Peyer's patch (tissue), 4 donors: ENCODE measurements around the gene GPR18. TPM values are rescaled to one million over a fixed set of nuclear protein-coding genes. Genes with fewer than 3 reads are reported as not detected.
"Not testable (repeated sequence)": the region's sequence is repeated elsewhere in the genome, so short reads cannot be mapped to it uniquely, and the experiment has no call there.

Experiments
- DNase-seq, 3 donors: peaks; one replicate each; pipeline ENCODE4 v3.0.0-alpha.2; 2017 to 2019
- H3K27ac ChIP-seq, 4 donors: fragments of 200-600 bp; sonication (generic); one replicate each; pipeline ENCODE4 v1.5.1; 2016 to 2019
- H3K27me3 ChIP-seq, 2 donors: fragments of 200-600 bp; sonication (generic); one replicate each; pipeline ENCODE4 v1.5.1; 2019
- H3K36me3 ChIP-seq, 3 donors: fragments of 200-600 bp; sonication (generic); one replicate each; pipeline ENCODE4 v1.5.1; 2016 to 2019
- H3K4me1 ChIP-seq, 4 donors: fragments of 200-600 bp; sonication (generic); one replicate each; pipeline ENCODE4 v1.5.1; 2016 to 2019
- H3K4me3 ChIP-seq, 4 donors: fragments of 200-600 bp; sonication (generic); 1 replicate in 3 of 4; 2 replicates in 1 of 4; pipeline ENCODE4 v1.5.1; 2016 to 2019; ENCODE audit warnings: mild to moderate bottlenecking in 1 of 4
- H3K9me3 ChIP-seq, 4 donors: fragments of 200-600 bp; sonication (generic); one replicate each; pipeline ENCODE4 v1.5.1; 2016 to 2019; ENCODE audit warnings: mild to moderate bottlenecking in 1 of 4
- POLR2A ChIP-seq, 2 donors: fragments of 450-650 bp; IDR thresholded peaks; one replicate each; pipeline ENCODE4 v1.5.1; 2017; ENCODE audit warnings: antibody characterized with exemption in 2 of 2, mild to moderate bottlenecking in 2 of 2, moderate library complexity in 2 of 2
- total RNA-seq, 4 donors: library from RNA; depleted of rRNA; stranded (reverse); fragments of >200 nt; gene quantifications; one replicate each; pipeline ENCODE4 v1.1.0, GENCODE V29; 2016
- TF ChIP-seq, protein P1 (sequence below), 6 experiments: fragments of 450-650 bp in 4 of 6; fragments of 200-600 bp in 2 of 6; sonication (generic) in 1 of 6; IDR thresholded peaks; one replicate each; pipeline ENCODE4 v1.5.1; 2017 to 2019; ENCODE audit warnings: antibody characterized with exemption in 6 of 6, mild to moderate bottlenecking in 3 of 6, moderate library complexity in 1 of 6

The GPR18 gene
- total RNA-seq, 4 donors from 2014 or later = 0.53 to 4.1 TPM; not detected in 2

DNA sequence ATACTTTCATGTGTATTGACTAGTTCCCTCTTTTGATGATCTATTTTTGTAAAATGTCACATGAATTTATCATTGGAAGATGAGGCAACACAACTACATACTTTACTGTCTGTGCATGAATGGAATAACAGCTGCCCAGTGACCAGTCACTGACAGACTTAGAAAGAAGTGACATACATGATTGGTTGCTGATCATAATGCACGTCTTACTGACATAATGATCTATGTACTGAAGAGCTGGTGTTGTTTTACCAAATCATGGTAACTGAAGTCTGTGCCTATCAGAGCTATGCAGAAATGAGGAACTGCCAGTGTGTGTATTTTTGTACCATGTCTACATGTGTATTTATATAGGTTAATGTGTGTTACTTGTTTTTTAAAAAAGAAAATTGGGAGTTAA lies 26.5 kb downstream of the GPR18 start:
- no peak overlapping the region for H3K4me3 ChIP-seq
- no peaks in the 10 kb centered on the region for H3K36me3 ChIP-seq
- H3K9me3 ChIP-seq = no peaks in the 10 kb centered on the region
- H3K27ac ChIP-seq = peak overlapping the region in 1 of 4 donors; percentile 4
- H3K4me1 ChIP-seq = peaks cover 0 to 26% (median 5%) of the 10 kb centered on the region in 4 donors
- no peak for DNase-seq
- H3K27me3 ChIP-seq = no peaks in the 10 kb centered on the region
- TF ChIP-seq, protein P1, sequence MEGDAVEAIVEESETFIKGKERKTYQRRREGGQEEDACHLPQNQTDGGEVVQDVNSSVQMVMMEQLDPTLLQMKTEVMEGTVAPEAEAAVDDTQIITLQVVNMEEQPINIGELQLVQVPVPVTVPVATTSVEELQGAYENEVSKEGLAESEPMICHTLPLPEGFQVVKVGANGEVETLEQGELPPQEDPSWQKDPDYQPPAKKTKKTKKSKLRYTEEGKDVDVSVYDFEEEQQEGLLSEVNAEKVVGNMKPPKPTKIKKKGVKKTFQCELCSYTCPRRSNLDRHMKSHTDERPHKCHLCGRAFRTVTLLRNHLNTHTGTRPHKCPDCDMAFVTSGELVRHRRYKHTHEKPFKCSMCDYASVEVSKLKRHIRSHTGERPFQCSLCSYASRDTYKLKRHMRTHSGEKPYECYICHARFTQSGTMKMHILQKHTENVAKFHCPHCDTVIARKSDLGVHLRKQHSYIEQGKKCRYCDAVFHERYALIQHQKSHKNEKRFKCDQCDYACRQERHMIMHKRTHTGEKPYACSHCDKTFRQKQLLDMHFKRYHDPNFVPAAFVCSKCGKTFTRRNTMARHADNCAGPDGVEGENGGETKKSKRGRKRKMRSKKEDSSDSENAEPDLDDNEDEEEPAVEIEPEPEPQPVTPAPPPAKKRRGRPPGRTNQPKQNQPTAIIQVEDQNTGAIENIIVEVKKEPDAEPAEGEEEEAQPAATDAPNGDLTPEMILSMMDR (IDR thresholded peaks at IDR 0.05) = no peak
- TF ChIP-seq POLR2A (IDR thresholded peaks at IDR 0.05) = no peak

DNA sequence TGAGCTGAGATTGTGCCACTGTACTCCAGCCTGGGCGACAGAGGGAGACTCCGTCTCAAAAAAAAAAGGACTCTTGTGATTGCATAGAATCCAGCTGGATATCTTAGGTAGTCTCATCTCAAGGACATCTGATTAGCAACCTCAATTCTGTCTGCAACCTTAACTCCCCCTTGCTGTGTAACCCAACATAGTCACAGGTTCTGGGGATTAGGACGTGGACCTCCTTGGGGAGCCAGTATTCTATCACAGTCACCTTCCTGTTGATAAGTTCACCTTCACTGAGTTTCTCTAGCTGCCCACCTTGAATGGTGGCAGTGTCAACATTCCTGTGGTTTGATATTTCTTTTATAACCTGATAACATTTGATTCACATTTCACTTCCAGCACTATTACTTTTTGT lies 27.2 kb downstream of the GPR18 start:
- Histone ChIP-seq H3K27ac (peak overlapping the region in 1 of 4 donors; percentile 17), H3K4me1 (peaks cover 0 to 26% (median 5%) of the 10 kb centered on the region in 4 donors)
- TF ChIP-seq POLR2A (IDR thresholded peaks at IDR 0.05) = no peak
- TF ChIP-seq, protein P1 (IDR thresholded peaks at IDR 0.05) = no peak

GRCh38 chr13:99230588-99230987 lies 27.6 kb downstream of the GPR18 start:
- H3K9me3 ChIP-seq, H3K36me3 ChIP-seq, H3K4me3 ChIP-seq, DNase-seq, H3K27me3 ChIP-seq: not testable (repeated sequence)
- H3K4me1 ChIP-seq = peaks cover 0 to 26% (median 5%) of the 10 kb centered on the region in 4 donors
- peak overlapping the region in 1 of 4 donors; percentile 40 for H3K27ac ChIP-seq

More for the DNA sequence above, 27.2 kb downstream of the GPR18 start:
- no peaks in the 10 kb centered on the region for H3K27me3 ChIP-seq
- DNase-seq = no peak
- H3K4me3 ChIP-seq = no peak overlapping the region
- H3K9me3 ChIP-seq = no peaks in the 10 kb centered on the region
- no peaks in the 10 kb centered on the region for H3K36me3 ChIP-seq

DNA sequence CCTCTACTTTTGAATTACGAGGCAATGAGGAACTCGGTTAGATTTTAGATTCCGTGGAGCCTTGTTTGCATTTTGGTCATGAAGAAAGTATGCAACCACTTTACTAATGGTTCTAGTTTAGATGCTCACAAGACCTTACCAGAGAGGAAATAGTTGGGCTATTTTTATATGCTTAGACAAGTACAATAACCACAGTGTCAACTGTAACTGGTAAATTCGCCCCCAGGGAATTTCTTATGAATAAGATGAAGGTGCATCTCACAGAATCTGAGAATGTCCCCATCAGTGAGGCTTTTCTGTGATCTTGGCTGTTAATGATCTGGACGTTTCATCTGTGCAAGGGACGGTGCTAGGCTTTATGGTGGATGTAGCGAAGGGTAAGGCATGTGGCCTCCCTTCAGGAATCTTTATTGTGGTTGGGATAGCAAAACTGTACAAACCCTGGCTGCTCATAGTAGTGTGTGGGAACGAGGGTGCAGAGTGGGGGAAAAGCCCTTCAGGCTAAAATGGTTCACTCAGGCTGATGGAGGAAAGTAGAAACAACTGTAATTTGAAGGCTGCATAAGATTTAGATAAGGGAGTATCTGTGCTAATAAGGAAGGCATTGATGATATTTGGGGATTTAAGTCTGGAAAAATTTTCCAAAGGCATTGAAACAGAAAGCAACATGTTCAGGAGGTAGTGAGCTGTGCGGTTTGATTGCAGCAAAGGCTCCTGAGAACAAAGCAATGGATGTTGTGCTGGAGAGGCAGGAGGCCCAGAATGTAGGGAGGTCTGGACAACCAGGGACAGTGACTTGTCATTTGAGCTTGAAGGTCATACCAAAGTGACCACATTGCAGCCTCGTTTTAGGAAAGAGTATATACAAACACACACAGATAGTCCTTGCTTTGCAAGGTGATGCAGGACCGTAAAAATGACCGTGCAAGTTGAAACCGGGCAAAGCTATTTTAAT lies 29.2 kb downstream of the GPR18 start:
- H3K4me3 ChIP-seq = no peak overlapping the region
- DNase-seq = no peak
- H3K9me3 ChIP-seq = no peaks in the 10 kb centered on the region
- no peaks in the 10 kb centered on the region for H3K36me3 ChIP-seq
- TF ChIP-seq, protein P1 (IDR thresholded peaks at IDR 0.05) = no peak
- TF ChIP-seq POLR2A (IDR thresholded peaks at IDR 0.05) = no peak
- peaks cover 0 to 26% (median 5%) of the 10 kb centered on the region in 4 donors for H3K4me1 ChIP-seq
- no peaks in the 10 kb centered on the region for H3K27me3 ChIP-seq
- H3K27ac ChIP-seq = peak overlapping the region in 3 of 4 donors; percentile 13 to 63 (median 48)

DNA sequence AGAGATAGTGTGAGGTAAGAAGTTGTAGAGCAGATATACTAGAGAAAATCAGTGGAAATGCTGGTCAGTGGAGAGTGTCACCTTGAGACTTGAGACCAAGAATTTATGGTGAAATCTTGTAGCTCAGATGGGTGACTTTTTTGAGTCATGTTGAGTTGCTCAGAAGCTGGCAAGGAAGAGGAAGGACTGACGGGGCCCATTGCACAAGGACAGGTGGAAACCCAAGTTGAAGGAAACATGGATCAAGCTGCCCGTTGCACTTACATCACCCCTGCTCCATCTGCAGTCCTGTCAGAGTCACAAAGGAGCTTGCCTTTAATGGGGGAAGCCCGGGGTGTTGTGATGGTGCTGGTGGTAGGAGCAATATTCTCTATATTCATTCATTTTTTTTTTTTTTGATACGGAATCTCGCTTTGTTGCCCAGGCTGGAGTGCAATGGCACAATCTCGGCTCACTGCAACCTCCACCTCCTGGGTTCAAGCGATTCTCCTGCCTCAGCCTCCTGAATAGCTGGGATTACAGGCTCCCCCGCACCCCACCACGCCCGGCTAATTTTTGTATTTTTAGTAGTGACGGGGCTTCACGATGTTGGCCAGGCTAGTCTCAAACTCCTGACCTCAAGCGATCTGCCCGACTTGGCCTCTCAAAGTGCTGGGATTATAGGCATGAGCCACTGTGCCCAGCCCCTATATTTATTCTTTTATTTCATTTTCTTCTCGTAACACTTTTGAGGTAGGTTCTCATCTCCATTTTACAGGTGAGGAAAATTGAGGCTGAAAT lies 30.1 kb downstream of the GPR18 start:
- DNase-seq = no peak

More for the DNA sequence above, 30.1 kb downstream of the GPR18 start:
- peak overlapping the region in 2 of 4 donors; percentile 48 to 63 for H3K27ac ChIP-seq
- H3K36me3 ChIP-seq = no peaks in the 10 kb centered on the region
- no peak for TF ChIP-seq POLR2A (IDR thresholded peaks at IDR 0.05)
- TF ChIP-seq, protein P1 (IDR thresholded peaks at IDR 0.05) = no peak
- H3K4me3 ChIP-seq = no peak overlapping the region
- no peaks in the 10 kb centered on the region for H3K9me3 ChIP-seq
- peaks cover 0 to 26% (median 5%) of the 10 kb centered on the region in 4 donors for H3K4me1 ChIP-seq
- H3K27me3 ChIP-seq = no peaks in the 10 kb centered on the region
